ENCODE results near the gene NFIB. TPM values are rescaled to one million over a fixed set of nuclear protein-coding genes. Genes with fewer than 3 reads are reported as not detected.

Gene NFIB
- total RNA-seq, 2 donors from 2014 or later = 74.4 to 80.1 TPM

- DNase-seq (ENCODE audit: low spot score) = no peak
- Histone ChIP-seq H3K27me3 (no peaks in the 10 kb centered on the region), H3K27ac (no peak overlapping the region), H3K36me3 (no peaks in the 10 kb centered on the region), H3K4me1 (no peaks in the 10 kb centered on the region), H3K4me3 (no peak overlapping the region), H3K9me3 (no peaks in the 10 kb centered on the region)
- TF ChIP-seq CTCF (IDR thresholded peaks at IDR 0.05) = no peak
These were observed 250.2 kb downstream of the NFIB start for GRCh38 chr9:14063756-14064155.

- DNase-seq (ENCODE audit: low spot score) = no peak
These were observed 251.2 kb downstream of the NFIB start for GRCh38 chr9:14062586-14063221.

GRCh38 chr9:14061936-14062585 is 251.9 kb downstream of the NFIB start:
- Histone ChIP-seq H3K4me3 (no peak overlapping the region), H3K36me3 (no peaks in the 10 kb centered on the region), H3K9me3 (no peaks in the 10 kb centered on the region), H3K27me3 (no peaks in the 10 kb centered on the region), H3K27ac (no peak overlapping the region), H3K4me1 (no peaks in the 10 kb centered on the region)
- no peak for TF ChIP-seq CTCF (IDR thresholded peaks at IDR 0.05)
- no peak for DNase-seq (ENCODE audit: low spot score)

More at GRCh38 chr9:14062586-14063221, 251.2 kb downstream of the NFIB start:
- no peak overlapping the region for H3K27ac ChIP-seq
- no peaks in the 10 kb centered on the region for H3K4me1 ChIP-seq
- no peaks in the 10 kb centered on the region for H3K36me3 ChIP-seq
- no peak for TF ChIP-seq CTCF (IDR thresholded peaks at IDR 0.05)
- no peak overlapping the region for H3K4me3 ChIP-seq
- H3K9me3 ChIP-seq = no peaks in the 10 kb centered on the region
- no peaks in the 10 kb centered on the region for H3K27me3 ChIP-seq

- H3K27ac ChIP-seq = no peak overlapping the region
These were observed 255.6 kb downstream of the NFIB start for GRCh38 chr9:14058325-14058688.

GRCh38 chr9:14057368-14058324 is 256.3 kb downstream of the NFIB start:
- H3K4me1 ChIP-seq = peaks cover 0 to 9% of the 10 kb centered on the region in 2 donors
- no peaks in the 10 kb centered on the region for H3K27me3 ChIP-seq
- H3K36me3 ChIP-seq = no peaks in the 10 kb centered on the region
- H3K9me3 ChIP-seq = no peaks in the 10 kb centered on the region
- no peak overlapping the region for H3K27ac ChIP-seq
- H3K4me3 ChIP-seq = no peak overlapping the region
- no peak for TF ChIP-seq CTCF (IDR thresholded peaks at IDR 0.05)
- DNase-seq (ENCODE audit: low spot score) = no peak

More at GRCh38 chr9:14058325-14058688, 255.6 kb downstream of the NFIB start:
- TF ChIP-seq CTCF (IDR thresholded peaks at IDR 0.05) = no peak
- peaks cover 0 to 9% of the 10 kb centered on the region in 2 donors for H3K4me1 ChIP-seq
- no peak overlapping the region for H3K4me3 ChIP-seq
- no peaks in the 10 kb centered on the region for H3K9me3 ChIP-seq
- no peaks in the 10 kb centered on the region for H3K27me3 ChIP-seq
- no peak for DNase-seq (ENCODE audit: low spot score)
- H3K36me3 ChIP-seq = no peaks in the 10 kb centered on the region
